ENCODE measurements around the gene INTS6. TPM values are rescaled to one million over a fixed set of nuclear protein-coding genes. Genes with fewer than 3 reads are reported as not detected.

The INTS6 gene
- total RNA-seq, 1 donor = 40.5 TPM

- H3K4me3 ChIP-seq (ENCODE audit: insufficient read depth, low read length) = no peak overlapping the region
- no peak overlapping the region for H3K4me2 ChIP-seq (ENCODE audit: insufficient read depth, low read length)
- TF ChIP-seq CTCF (IDR thresholded peaks at IDR 0.05; ENCODE audit: extremely low read depth, low read depth, low read length) = no peak
- no peak for DNase-seq (ENCODE audit: insufficient read length, low spot score, missing footprints)
- no peaks in the 10 kb centered on the region for H3K36me3 ChIP-seq (ENCODE audit: insufficient read depth, low read length)
- peaks cover 17% of the 10 kb centered on the region for H3K4me1 ChIP-seq (ENCODE audit: insufficient read depth, low read length)
- H3K27me3 ChIP-seq (ENCODE audit: insufficient read depth, low read length) = no peaks in the 10 kb centered on the region
- no peak overlapping the region for H3K27ac ChIP-seq (ENCODE audit: low read depth, low read length)
- H4K20me1 ChIP-seq (ENCODE audit: insufficient read depth, low read length) = no peaks in the 10 kb centered on the region
- no peak overlapping the region for H2AFZ ChIP-seq (ENCODE audit: low read length)
- no peaks in the 10 kb centered on the region for H3K9me3 ChIP-seq (ENCODE audit: low read depth, low read length)
- no peaks in the 10 kb centered on the region for H3K79me2 ChIP-seq (ENCODE audit: insufficient read depth, low read length)
These were observed 23.1 kb upstream of the INTS6 start for GRCh38 chr13:51475727-51476501.

GRCh38 chr13:51469790-51470189 is 17.0 kb upstream of the INTS6 start:
- Histone ChIP-seq H3K4me1 (ENCODE audit: insufficient read depth, low read length) (no peaks in the 10 kb centered on the region), H3K27me3 (ENCODE audit: insufficient read depth, low read length) (no peaks in the 10 kb centered on the region)
- no peak for TF ChIP-seq CTCF (IDR thresholded peaks at IDR 0.05; ENCODE audit: extremely low read depth, low read depth, low read length)

GRCh38 chr13:51467730-51468129 is 14.9 kb upstream of the INTS6 start:
- H3K27ac ChIP-seq (ENCODE audit: low read depth, low read length) = no peak overlapping the region
- no peaks in the 10 kb centered on the region for H3K79me2 ChIP-seq (ENCODE audit: insufficient read depth, low read length)
- H4K20me1 ChIP-seq (ENCODE audit: insufficient read depth, low read length) = no peaks in the 10 kb centered on the region
- no peaks in the 10 kb centered on the region for H3K27me3 ChIP-seq (ENCODE audit: insufficient read depth, low read length)
- no peaks in the 10 kb centered on the region for H3K9me3 ChIP-seq (ENCODE audit: low read depth, low read length)
- H3K36me3 ChIP-seq (ENCODE audit: insufficient read depth, low read length) = no peaks in the 10 kb centered on the region
- no peak for TF ChIP-seq CTCF (IDR thresholded peaks at IDR 0.05; ENCODE audit: extremely low read depth, low read depth, low read length)
- H2AFZ ChIP-seq (ENCODE audit: low read length) = no peak overlapping the region
- H3K4me2 ChIP-seq (ENCODE audit: insufficient read depth, low read length) = no peak overlapping the region
- no peak for DNase-seq (ENCODE audit: insufficient read length, low spot score, missing footprints)
- H3K4me3 ChIP-seq (ENCODE audit: insufficient read depth, low read length) = no peak overlapping the region
- no peaks in the 10 kb centered on the region for H3K4me1 ChIP-seq (ENCODE audit: insufficient read depth, low read length)

More at GRCh38 chr13:51469790-51470189, 17.0 kb upstream of the INTS6 start:
- Histone ChIP-seq H3K36me3 (ENCODE audit: insufficient read depth, low read length) (no peaks in the 10 kb centered on the region), H3K4me2 (ENCODE audit: insufficient read depth, low read length) (no peak overlapping the region), H2AFZ (ENCODE audit: low read length) (no peak overlapping the region), H3K4me3 (ENCODE audit: insufficient read depth, low read length) (no peak overlapping the region), H4K20me1 (ENCODE audit: insufficient read depth, low read length) (no peaks in the 10 kb centered on the region), H3K79me2 (ENCODE audit: insufficient read depth, low read length) (no peaks in the 10 kb centered on the region), H3K9me3 (ENCODE audit: low read depth, low read length) (no peaks in the 10 kb centered on the region), H3K27ac (ENCODE audit: low read depth, low read length) (no peak overlapping the region)
- DNase-seq (ENCODE audit: insufficient read length, low spot score, missing footprints) = no peak

- Histone ChIP-seq H3K27ac (ENCODE audit: low read depth, low read length) (no peak overlapping the region), H3K36me3 (ENCODE audit: insufficient read depth, low read length) (no peaks in the 10 kb centered on the region), H3K4me2 (ENCODE audit: insufficient read depth, low read length) (no peak overlapping the region), H3K9me3 (ENCODE audit: low read depth, low read length) (no peaks in the 10 kb centered on the region), H3K4me1 (ENCODE audit: insufficient read depth, low read length) (no peaks in the 10 kb centered on the region), H4K20me1 (ENCODE audit: insufficient read depth, low read length) (no peaks in the 10 kb centered on the region), H2AFZ (ENCODE audit: low read length) (no peak overlapping the region), H3K79me2 (ENCODE audit: insufficient read depth, low read length) (no peaks in the 10 kb centered on the region), H3K4me3 (ENCODE audit: insufficient read depth, low read length) (no peak overlapping the region), H3K27me3 (ENCODE audit: insufficient read depth, low read length) (no peaks in the 10 kb centered on the region)
- no peak for DNase-seq (ENCODE audit: insufficient read length, low spot score, missing footprints)
- TF ChIP-seq CTCF (IDR thresholded peaks at IDR 0.05; ENCODE audit: extremely low read depth, low read depth, low read length) = no peak
These were observed 12.3 kb upstream of the INTS6 start for GRCh38 chr13:51465124-51465523.
